Measurements from ENCODE around the gene TMEM238.

Gene TMEM238

GRCh38 chr19:55377356-55378131 is 6.5 kb downstream of the TMEM238 start:
- DNase-seq (ENCODE audit: low spot score): no peak

GRCh38 chr19:55376241-55376933 is 7.7 kb downstream of the TMEM238 start, which contains the start of gene TMEM190:
TSS of gene TMEM190 (plus strand) at chr19:55376826. CDS start at chr19:55376854, 28 bp downstream.
- DNase-seq (ENCODE audit: low spot score): no peak

GRCh38 chr19:55373993-55374757 is 9.9 kb downstream of the TMEM238 start:
- DNase-seq (ENCODE audit: low spot score): no peak

GRCh38 chr19:55373306-55373992 is 10.6 kb downstream of the TMEM238 start:
- DNase-seq (ENCODE audit: low spot score): no peak

GRCh38 chr19:55372316-55373081 is 11.6 kb downstream of the TMEM238 start:
- no peak for DNase-seq (ENCODE audit: low spot score)

GRCh38 chr19:55370305-55370988 is 13.6 kb downstream of the TMEM238 start, which contains the start of gene IL11:
TSS of gene IL11 (minus strand) at chr19:55370463. CDS start at chr19:55370310, 153 bp downstream.
- DNase-seq (ENCODE audit: low spot score): no peak

- DNase-seq (ENCODE audit: low spot score): no peak
Measured at GRCh38 chr19:55369653-55370304, 14.3 kb downstream of the TMEM238 start.

GRCh38 chr19:55368701-55369563 is 15.2 kb downstream of the TMEM238 start:
- DNase-seq (ENCODE audit: low spot score): no peak

- DNase-seq (ENCODE audit: low spot score): no peak
Measured at GRCh38 chr19:55368106-55368505, 16.0 kb downstream of the TMEM238 start.

- DNase-seq (ENCODE audit: low spot score): no peak
Measured at GRCh38 chr19:55366790-55367189, 17.3 kb downstream of the TMEM238 start.

- DNase-seq (ENCODE audit: low spot score): no peak
Measured at GRCh38 chr19:55365964-55366363, 18.1 kb downstream of the TMEM238 start.

GRCh38 chr19:55365245-55365644 is 18.8 kb downstream of the TMEM238 start:
- DNase-seq (ENCODE audit: low spot score): no peak

GRCh38 chr19:55362990-55363716 is 20.9 kb downstream of the TMEM238 start, which contains the start of gene GARIN5B:
TSS of gene GARIN5B (minus strand) at chr19:55363260. CDS start at chr19:55363066, 194 bp downstream.
- no peak for DNase-seq (ENCODE audit: low spot score)

GRCh38 chr19:55362174-55362989 is 21.7 kb downstream of the TMEM238 start:
- no peak for DNase-seq (ENCODE audit: low spot score)

GRCh38 chr19:55360902-55361301 is 23.2 kb downstream of the TMEM238 start:
- DNase-seq (ENCODE audit: low spot score): no peak

GRCh38 chr19:55358943-55359908 is 24.9 kb downstream of the TMEM238 start:
- no peak for DNase-seq (ENCODE audit: low spot score)

Measured in left forelimb (tissue), 1 donor.